Skeletal muscle satellite cell (primary cell): ENCODE measurements around the gene DHX16.
"Not testable (repeated sequence)": the region's sequence is repeated elsewhere in the genome, so short reads cannot be mapped to it uniquely, and the experiment has no call there.

ENCODE experiments used
- H3K27me3 ChIP-seq: 2 replicates; pipeline ENCODE4 v1.7.0; 2013; ENCODE audit warnings: low read length; ENCODE audit not compliant: control insufficient read depth, insufficient read depth
- H3K36me3 ChIP-seq: 2 replicates; pipeline ENCODE4 v1.7.0; 2013; ENCODE audit warnings: mild to moderate bottlenecking, control low read depth, low read length; ENCODE audit not compliant: insufficient read depth
- H3K4me1 ChIP-seq: 2 replicates; pipeline ENCODE4 v1.7.0; 2013; ENCODE audit warnings: low read length; ENCODE audit not compliant: control insufficient read depth, insufficient read depth
- H3K4me2 ChIP-seq: 2 replicates; pipeline ENCODE4 v1.7.0; 2013; ENCODE audit warnings: mild to moderate bottlenecking, low read length
- H3K4me3 ChIP-seq: 2 replicates; pipeline ENCODE4 v1.7.0; 2013; ENCODE audit warnings: low read length
- H3K9ac ChIP-seq: 2 replicates; pipeline ENCODE4 v1.7.0; 2013; ENCODE audit warnings: mild to moderate bottlenecking, low read depth, low read length, moderate library complexity
- H3K9me3 ChIP-seq: replicated peaks from 2 replicates; pipeline ENCODE4 v1.7.0; 2013; ENCODE audit warnings: mild to moderate bottlenecking, control low read depth, low read length

The DHX16 gene

DNA sequence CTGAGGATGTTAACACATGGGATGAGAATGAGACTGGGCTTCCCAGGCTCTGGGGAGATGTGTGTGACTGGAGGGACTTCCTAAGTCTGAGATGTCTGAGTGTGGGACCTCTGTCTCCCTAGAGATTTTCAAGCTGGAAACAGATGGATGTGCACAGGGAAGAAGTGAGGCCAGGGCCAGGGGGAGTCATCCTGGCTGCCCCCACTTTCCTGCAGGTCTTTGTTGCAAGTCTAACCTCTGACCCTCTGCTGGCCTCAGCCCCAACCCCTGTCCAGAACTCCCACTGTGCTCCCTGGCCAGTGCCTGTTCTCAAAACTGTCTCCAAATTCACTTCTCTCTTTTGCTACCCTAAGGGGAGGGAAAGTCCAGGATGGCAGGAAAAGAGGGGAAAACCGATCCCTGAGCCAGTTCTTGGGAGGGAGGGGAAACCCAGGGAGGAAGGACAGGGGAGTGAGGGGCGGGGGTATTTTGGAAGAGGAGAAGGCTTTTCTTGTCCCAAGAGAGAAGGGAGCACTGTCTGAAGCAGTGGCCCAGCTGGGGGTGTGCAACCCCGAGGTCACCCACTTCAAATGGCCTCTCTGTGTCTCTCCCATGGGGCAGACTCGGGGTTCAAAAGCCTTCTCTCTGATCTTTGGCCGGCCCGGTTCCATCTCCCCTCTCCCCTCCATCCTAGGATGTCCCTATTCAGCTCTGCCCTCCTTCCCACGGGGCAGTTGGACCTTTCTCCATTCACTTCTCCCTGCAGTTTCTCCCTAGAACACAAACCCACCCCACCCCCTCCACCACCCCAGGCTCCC is 10.6 kb upstream of the DHX16 start:
- H3K9me3 ChIP-seq, result no peaks in the 10 kb centered on the region
- peak overlapping the region; percentile 96 for H3K9ac ChIP-seq
- peaks cover 54% of the 10 kb centered on the region for H3K36me3 ChIP-seq
- H3K4me3 ChIP-seq, result peak overlapping the region; percentile 95
- H3K4me1 ChIP-seq, result peaks cover 41% of the 10 kb centered on the region
- peak overlapping the region; percentile 99 for H3K4me2 ChIP-seq
- no peaks in the 10 kb centered on the region for H3K27me3 ChIP-seq

DNA sequence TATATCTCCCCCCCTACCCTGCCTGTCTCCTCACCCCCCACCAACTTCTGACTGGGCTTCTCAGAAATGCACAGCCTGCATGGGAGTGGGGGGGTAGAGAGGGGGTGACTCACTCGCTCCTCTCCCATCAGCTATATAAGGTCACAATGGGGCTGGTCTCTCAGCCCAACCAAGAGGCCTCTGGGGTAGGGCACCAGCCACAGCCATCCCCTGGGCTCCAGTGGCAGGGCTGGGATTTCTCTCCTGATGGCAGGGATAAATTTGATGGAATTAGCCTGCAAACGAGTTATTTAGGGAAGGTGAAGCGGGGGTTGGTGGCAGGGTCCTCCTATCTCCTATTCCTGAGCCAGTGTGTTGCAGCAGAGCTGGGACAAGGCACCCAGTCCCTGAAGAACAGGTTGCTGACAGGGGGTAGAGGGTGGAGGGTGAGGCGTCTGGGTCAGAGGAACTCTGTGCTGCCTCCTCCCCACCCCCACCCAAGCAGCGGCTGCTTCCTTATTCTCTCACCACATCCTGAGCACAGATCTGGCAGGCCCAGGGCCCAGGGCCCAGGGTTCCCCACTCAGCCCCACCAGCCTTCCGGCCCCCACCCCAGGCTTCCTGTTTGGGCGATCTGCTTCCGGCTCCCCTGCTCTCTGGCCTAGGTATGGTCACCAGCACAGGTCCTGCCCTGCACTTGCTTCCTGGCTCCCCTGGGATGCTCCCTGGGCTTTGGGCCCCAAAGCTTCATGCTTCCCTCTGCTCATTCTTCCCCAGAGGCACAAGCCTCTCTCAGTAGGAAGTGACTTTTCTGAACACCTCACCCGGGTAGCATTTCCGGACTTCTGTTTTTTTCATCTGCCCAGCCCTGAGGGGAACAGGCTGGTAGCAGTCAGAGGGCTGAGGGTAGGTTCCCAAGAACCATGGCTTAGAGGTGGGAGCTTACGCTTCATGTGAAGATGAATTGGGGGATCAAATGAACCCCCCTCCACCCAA is 9.6 kb upstream of the DHX16 start:
- peak overlapping the region; percentile 99 for H3K4me2 ChIP-seq
- no peaks in the 10 kb centered on the region for H3K27me3 ChIP-seq
- H3K9ac ChIP-seq, result peak overlapping the region; percentile 96
- H3K4me1 ChIP-seq, result peaks cover 35% of the 10 kb centered on the region
- peaks cover 61% of the 10 kb centered on the region for H3K36me3 ChIP-seq
- no peaks in the 10 kb centered on the region for H3K9me3 ChIP-seq
- H3K4me3 ChIP-seq, result peak overlapping the region; percentile 95

DNA sequence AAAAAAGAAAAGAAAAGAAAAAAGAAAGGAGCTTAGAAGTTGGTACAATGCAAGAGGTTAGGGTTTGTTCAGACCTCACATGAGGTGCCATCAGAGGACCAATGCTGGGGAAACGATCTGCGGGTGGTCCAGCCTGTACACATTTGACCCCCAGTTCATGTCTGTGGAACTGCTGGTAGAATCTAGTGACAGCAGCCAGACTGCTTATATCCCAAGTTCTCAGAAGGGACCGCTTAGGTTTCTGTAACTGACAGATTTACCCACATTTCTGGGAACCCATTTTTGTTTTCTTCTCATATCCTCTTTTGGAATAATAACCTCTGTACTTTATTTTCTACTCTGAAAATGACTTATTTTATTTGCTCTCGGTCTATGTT is 8.9 kb upstream of the DHX16 start:
- H3K9me3 ChIP-seq, result no peaks in the 10 kb centered on the region
- no peaks in the 10 kb centered on the region for H3K27me3 ChIP-seq
- peak overlapping the region; percentile 95 for H3K4me3 ChIP-seq
- H3K9ac ChIP-seq, result peak overlapping the region; percentile 96
- H3K4me2 ChIP-seq, result peak overlapping the region; percentile 99
- H3K36me3 ChIP-seq, result peaks cover 67% of the 10 kb centered on the region
- H3K4me1 ChIP-seq, result peaks cover 35% of the 10 kb centered on the region

DNA sequence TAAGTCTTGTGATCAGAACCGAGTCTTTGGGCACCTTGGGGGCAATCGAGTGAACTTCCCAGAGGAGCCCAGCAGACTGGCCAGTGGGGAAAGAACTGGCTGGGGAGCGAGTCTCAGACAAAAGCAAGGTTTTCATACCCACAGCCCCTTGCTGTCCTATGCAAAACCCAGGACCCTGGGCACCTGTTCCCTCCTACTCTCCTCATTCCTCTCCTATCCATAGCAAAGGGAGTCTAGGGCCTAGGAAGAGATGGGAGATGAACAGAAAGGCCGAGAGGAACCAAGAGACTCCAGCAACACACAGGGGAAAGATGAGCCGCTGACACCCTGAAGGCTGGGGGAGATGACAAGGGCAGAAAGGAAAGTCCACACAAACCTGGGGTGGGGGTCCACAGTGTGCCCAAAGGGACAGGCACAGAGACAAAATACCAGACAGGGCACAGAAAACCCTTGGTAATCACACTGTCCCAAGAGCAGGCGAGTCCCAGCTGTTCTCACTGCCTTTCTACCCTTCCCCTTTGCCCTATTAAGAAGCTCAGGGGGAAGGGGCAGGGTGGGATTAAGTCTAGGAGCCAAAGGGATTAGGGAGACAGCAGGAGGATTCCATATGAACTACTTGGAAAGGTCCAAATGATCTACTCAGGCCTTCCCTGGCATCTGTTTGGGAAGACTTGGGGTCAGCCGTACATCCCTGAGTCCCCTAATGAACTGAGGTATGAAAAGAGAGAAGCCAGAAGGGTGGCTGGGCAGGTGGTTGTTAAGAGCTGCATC is 7.1 kb upstream of the DHX16 start:
- Histone ChIP-seq H3K36me3 (peaks cover 69% of the 10 kb centered on the region), H3K27me3 (no peaks in the 10 kb centered on the region), H3K9ac (peak overlapping the region; percentile 53), H3K9me3 (no peaks in the 10 kb centered on the region), H3K4me1 (peaks cover 31% of the 10 kb centered on the region), H3K4me3 (peak overlapping the region; percentile 55), H3K4me2 (peak overlapping the region; percentile 70)

DNA sequence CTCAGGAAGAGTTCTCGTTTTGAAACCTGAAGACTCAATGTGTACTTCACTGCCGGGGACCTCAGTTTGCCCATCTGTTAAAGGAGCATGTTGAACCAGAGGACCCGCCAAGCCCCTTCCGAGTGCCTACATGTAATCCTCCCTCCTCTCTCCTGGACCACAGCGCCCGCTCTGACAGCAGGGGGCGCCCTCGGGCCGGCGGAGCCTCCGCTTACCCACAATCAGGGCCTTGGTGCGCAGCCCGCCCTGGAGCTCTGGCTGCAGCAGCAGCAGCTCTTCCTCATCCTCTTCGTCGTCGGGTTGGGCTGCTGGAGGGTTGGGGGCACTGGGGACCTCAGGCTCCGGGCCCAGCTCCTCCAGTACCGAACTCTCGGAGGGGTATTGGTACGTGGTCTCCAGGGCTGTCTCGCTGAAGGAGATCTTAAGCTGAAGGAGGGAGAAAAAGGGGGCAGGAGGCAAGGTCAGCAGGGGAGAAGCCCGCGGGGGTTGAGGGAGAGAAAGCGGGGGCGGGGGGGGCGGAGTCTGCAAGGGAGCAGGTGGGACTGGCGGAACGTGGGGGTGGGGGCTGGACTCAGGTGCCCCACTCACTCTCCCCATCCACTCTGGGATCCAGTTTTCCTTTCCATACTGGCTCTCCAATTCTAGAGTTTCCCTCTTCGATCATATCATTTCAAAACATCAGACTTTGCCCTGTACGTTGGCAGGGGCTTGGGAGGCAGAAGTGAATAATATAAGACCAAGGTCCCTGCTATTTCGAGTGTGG is 6.3 kb upstream of the DHX16 start:
- Histone ChIP-seq H3K4me1 (peaks cover 30% of the 10 kb centered on the region), H3K4me3 (peak overlapping the region; percentile 55), H3K9ac (peak overlapping the region; percentile 53), H3K36me3 (peaks cover 64% of the 10 kb centered on the region), H3K9me3 (no peaks in the 10 kb centered on the region), H3K4me2 (peak overlapping the region; percentile 70), H3K27me3 (no peaks in the 10 kb centered on the region)

DNA sequence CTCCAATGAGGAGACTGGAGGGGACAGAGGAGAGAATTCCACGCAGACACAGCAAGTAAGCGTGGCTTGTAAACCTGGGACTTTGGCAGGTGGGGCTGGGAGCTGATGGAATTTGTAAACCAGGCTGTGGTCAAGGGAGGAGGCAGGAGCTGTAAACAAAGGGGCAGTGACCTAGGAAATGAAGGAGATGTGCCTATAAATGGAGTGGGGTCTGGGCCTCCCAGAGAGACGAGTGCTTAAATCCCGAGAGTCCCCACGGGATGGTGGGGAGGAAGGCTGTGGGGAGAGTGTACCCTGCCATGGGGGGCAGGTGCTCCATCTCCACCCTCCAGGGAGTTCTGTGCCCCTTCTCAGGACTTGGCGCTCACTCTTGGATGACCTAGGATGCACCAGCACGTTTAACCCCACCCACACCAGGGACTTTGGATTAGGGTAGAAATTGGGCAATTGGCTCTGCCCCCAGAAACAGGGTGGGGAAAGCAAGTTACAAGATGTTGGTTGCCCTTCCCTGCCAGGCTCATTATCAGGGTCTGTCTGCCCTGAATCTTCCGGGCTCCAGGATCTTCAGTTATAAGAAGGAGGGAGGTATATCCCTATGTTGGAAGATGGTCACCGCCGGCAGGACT is 4.0 kb upstream of the DHX16 start:
- peaks cover 24% of the 10 kb centered on the region for H3K4me1 ChIP-seq

DNA sequence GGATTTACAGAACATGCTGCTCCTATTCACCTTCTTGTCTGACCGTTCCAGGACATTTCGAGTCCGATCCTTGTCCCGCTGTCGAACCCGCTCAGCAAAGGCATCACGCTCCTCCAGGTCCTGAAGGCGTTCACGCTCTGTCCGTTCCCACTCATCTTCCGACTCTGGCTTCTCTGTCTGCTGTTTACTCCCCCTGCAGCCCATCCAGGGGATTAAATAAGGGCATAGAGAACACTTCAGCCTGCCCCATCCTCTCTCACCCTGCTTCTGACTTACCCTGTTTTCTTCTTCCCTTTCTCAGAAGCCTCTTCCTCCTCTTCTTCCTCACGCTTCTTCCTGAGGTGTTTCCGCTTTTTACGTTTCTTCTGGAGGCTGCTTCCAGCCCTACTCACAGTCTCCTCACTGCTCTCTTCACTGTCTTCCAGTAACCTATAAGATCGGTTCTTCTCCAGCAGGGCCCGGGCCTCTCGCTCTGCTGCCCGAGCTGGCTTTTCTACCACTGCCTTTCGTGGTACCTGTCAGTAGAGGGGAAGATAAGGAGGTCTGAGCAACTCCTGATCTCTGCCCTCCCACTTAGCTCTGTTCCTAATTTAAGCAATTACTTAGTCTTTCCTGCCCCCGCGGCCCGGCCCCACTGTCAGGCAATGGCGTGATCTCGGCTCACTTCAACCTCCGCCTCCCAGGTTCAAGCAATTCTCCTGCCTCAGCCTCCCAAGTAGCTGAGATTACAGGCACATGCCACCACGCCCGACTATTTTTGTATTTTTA is 1.9 kb downstream of the DHX16 start:
- Histone ChIP-seq H3K9ac (peak overlapping the region; percentile 90), H3K9me3 (no peaks in the 10 kb centered on the region), H3K36me3 (peaks cover 33% of the 10 kb centered on the region), H3K4me2 (peak overlapping the region; percentile 3), H3K27me3 (no peaks in the 10 kb centered on the region), H3K4me1 (peaks cover 10% of the 10 kb centered on the region), H3K4me3 (no peak overlapping the region)

More for the DNA sequence above, 4.0 kb upstream of the DHX16 start:
- Histone ChIP-seq H3K36me3 (peaks cover 49% of the 10 kb centered on the region), H3K27me3 (no peaks in the 10 kb centered on the region), H3K9ac (no peak overlapping the region), H3K9me3 (no peaks in the 10 kb centered on the region), H3K4me2 (no peak overlapping the region), H3K4me3 (no peak overlapping the region)

DNA sequence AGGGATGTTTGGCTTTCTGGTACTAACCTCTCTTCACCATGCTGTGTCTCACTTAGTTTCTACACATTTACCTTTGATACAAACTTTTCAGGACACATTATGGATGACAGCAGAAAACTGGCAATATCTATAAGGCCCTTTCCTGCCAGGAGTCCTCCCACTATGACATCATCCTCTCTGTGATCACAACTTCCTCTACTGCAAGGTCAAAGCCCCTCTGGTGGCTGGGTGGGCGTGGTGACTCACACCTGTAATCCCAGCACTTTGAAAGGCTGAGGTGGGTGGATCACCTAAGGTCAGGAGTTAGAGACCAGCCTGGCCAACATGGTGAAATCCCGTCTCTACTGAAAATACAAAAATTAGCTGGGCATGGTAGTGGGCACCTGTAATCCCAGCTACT is 6.5 kb downstream of the DHX16 start:
- peaks cover 69% of the 10 kb centered on the region for H3K36me3 ChIP-seq
- not testable (repeated sequence) for H3K9ac ChIP-seq, H3K4me2 ChIP-seq, H3K4me1 ChIP-seq, H3K27me3 ChIP-seq, H3K4me3 ChIP-seq, H3K9me3 ChIP-seq

DNA sequence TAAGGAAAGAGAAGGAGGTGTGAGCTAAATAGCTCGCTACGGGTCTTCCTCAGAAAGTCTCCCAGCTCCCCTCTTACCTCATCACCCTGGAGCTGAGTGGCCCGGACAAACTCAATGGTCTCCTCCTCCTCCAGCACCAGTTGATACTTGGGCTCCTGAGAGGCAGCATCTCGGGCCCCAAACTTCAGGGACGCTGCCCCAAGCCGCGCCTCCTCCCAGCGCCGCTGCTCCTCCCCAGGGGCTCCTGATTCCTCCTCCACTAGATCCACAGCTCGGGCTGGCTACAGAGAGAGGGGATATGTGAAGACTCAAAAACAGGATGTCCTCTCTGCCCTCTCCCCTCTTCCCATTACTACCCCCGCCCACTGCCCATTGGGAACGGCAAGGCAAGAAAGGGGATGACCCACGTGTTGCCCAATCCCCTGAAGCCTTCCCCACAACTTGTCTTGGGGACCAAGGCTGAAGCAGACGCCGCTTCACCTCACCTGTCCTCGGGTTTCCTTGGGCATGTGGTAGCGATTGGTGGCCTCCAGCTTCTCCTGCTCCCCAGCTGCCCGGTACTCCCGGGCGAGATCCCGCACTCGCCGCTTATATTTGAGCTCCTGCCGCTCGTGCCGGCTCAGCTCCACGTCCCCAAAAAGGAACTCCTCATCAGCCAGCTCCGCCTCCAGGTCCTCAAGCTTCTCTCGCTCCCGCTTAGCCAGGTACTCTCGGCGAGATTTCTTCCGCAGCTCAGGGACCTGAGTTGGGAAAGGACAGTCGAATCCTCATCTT is 7.6 kb downstream of the DHX16 start:
- H3K36me3 ChIP-seq, result peaks cover 64% of the 10 kb centered on the region
- no peaks in the 10 kb centered on the region for H3K27me3 ChIP-seq
- H3K9me3 ChIP-seq, result no peaks in the 10 kb centered on the region
- H3K4me2 ChIP-seq, result no peak overlapping the region
- H3K4me3 ChIP-seq, result no peak overlapping the region
- no peaks in the 10 kb centered on the region for H3K4me1 ChIP-seq
- no peak overlapping the region for H3K9ac ChIP-seq
